Stimulated activated CD8-positive, alpha-beta memory T cell treated with anti-CD3 and anti-CD28 coated beads, Interleukin-12 subunit alpha, Interleukin-12 subunit beta, amount 100 ng/mL, for 4 hours (primary cell): ENCODE measurements around the gene ARHGEF7.

Experiments
- DNase-seq: peaks from one replicate; pipeline ENCODE4 v3.0.0-alpha.2; 2020; ENCODE audit warnings: low read depth

ARHGEF7 gene

GRCh38 chr13:111304041-111304544, 189.0 kb downstream of the ARHGEF7 start:
- no peak for DNase-seq

GRCh38 chr13:111304603-111305289, 189.6 kb downstream of the ARHGEF7 start:
- DNase-seq = no peak

GRCh38 chr13:111312944-111313590, 198.0 kb downstream of the ARHGEF7 start:
- DNase-seq = no peak

GRCh38 chr13:111313911-111314425, 198.9 kb downstream of the ARHGEF7 start:
- DNase-seq = no peak

GRCh38 chr13:111314852-111315251, 199.7 kb downstream of the ARHGEF7 start:
- DNase-seq = no peak

DNA sequence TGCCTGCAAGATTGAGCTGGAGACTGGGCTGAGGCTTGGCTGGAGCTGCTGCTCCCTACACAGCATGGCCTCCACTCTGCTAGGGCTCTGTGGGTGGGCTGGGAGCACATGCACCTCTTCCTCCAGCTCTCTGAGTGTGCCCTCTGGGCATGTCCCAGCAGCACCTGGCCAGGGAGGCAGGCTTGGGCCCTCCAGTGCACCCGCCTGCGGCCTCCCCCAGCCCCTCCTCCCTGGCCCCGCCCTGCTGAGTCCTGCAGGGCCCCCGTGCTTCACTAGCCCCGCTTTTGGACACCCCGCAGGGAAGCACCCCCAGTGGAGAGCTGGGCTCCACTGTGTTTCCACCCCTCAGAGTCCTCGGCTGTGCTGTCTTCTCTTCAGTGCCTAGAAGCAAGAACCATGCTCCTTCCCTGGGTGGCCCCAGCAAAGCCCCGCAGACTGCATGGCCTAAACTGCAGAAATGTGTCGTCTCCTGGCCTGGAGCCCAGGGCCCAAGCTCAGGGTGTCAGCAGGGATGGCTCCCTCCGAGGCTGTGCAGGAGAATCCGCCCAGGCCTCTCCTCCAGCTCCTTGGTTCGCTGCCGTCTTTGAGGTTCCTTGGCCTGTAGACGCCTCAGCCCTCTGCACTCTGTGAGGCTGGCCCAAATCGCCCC, 200.4 kb downstream of the ARHGEF7 start:
- DNase-seq = no peak

GRCh38 chr13:111316161-111316730, 201.1 kb downstream of the ARHGEF7 start:
- DNase-seq = no peak

DNA sequence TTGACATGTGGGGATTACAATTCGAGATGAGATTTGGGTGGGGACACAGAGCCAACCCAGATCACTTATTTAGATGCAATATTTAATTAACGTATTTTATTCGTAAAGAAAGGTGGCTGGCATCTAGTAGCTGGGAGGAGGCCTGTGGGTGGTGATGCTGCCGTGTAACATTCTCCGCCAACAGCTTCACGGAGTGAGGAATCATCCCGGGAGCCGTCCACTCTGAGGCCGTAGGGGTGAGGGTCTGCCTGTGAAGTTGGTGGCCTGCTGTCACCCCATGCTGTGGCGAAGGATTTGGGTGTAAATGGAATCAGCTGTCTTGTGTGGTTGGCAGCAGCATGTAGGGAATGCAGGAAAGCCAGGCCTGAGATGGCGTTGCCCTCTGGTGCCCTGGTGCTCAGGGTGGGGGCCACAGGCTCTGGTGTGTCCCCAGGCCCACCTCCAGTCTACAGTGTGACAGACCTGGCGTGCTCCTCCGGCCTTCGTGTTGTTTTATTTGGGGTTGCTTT, 202.0 kb downstream of the ARHGEF7 start:
- DNase-seq = no peak

DNA sequence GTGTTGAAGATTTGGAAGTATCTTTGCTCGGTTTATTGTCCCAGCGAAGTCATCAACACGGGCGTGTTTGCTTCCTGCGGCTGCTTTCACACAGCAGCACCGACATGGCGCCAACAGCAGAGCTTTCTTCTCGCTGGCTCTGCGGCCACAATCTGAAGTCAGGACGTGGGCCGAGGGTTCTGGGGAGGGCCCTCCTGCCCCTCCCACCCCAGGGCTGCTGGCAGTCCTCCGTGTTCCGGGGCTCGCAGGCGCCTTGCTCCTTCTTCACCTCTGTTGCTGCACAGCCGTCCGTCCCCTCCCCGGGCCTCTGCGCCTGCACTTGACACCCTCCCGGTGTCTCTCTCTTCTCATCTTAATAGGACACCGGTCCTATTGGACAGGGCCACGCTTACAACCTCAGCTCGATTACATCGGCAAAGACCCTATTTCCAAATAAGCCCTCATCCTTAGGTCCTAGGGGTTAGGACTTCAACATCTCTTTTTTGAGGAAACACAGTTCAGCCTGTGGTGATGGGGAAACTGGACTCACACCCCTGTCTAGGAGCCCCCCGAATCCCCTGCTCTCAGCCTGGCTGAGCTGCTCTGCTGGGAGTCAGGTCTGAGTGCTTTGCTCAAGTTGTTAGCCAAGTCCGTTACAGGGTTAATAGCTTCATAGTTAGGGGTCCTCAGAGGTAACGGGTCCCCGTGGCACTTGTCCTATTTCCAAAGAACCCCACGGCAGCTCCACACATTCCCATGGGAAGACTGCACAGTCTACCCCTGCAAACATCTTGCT, 202.6 kb downstream of the ARHGEF7 start:
- DNase-seq = no peak

DNA sequence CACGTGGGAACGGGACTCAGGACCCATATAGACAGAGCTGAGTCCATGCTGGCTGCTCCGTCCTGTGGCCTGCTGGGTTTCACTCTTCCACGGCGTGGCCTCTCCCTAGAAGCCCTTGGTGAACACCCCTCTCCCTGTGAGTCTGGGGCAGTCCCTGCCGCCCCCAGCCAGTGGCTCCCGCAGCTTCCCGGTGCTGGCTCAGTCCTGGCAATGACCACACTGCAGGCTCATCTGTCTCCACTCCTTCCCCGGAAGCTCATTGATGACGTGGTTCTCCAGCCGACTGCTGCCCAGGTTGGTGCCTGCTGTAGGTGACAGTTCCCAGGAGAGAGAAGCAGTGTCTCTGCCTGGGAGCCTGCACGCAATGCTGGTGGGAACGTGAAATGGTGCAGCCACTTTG, 203.3 kb downstream of the ARHGEF7 start:
- DNase-seq = no peak

DNA sequence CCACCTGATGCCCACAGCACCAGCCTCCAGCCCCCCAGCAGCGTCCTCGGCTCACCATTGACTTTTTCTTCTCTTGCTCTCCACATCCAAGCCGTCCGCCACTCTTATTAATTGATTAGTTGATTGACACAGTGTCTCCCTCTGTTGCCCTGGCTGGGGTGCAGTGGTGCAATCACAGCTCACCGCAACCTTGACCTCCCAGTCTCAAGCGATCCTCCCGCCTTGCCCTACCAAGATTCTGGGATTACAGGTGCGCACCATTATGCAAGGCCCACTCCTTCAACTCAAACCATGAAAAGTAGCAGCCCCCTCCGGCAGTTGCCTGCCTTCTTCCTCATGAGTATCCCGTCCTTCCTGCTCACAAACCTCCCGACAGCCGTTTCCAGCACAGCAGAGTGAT, 204.4 kb downstream of the ARHGEF7 start:
- DNase-seq = no peak

- no peak for DNase-seq
These were observed 205.1 kb downstream of the ARHGEF7 start, which contains the start of gene TEX29 for GRCh38 chr13:111319998-111320911. Gene TEX29, plus strand, starts transcription at chr13:111320642. Its CDS starts 249 bp downstream, at chr13:111320891.

- DNase-seq = no peak
These were observed 207.1 kb downstream of the ARHGEF7 start for GRCh38 chr13:111322001-111322915.

GRCh38 chr13:111322916-111323331, 207.8 kb downstream of the ARHGEF7 start:
- no peak for DNase-seq

- no peak for DNase-seq
These were observed 208.4 kb downstream of the ARHGEF7 start for GRCh38 chr13:111323549-111323948.

GRCh38 chr13:111323950-111324651, 209.0 kb downstream of the ARHGEF7 start:
- no peak for DNase-seq

DNA sequence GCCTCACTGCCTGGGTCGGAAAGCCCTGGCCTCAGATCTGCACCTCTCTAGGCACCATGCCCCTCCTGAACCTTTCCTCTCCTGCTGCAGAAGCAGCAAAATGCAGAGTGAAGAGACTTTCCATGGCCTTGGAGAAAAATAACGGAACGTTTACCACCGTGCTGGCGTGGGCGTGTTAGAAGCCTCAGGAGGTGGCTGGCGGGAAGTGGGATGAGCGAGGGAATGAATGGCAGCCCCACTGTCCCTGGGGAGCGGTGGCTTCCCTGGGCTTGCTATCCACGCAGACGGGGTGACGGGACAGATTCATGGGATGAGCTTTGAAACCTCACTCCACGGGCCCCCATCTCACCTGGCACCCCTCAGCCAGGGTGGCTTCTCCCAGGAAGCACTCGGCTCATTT, 209.6 kb downstream of the ARHGEF7 start:
- DNase-seq = no peak

- DNase-seq = no peak
These were observed 210.2 kb downstream of the ARHGEF7 start for GRCh38 chr13:111325146-111325890.
